Nucleus accumbens (tissue), 56 donors: ENCODE results near the gene RASAL2.
"Not testable (repeated sequence)": the region's sequence is repeated elsewhere in the genome, so short reads cannot be mapped to it uniquely, and the experiment has no call there.

Experiments
- DNase-seq, 56 donors: peaks; one replicate each; lab custom pipeline; 2025; lab: John Stamatoyannopoulos, UW

RASAL2 gene

GRCh38 chr1:178271471-178271870 lies 177.6 kb downstream of the RASAL2 start:
- no peak for DNase-seq

GRCh38 chr1:178273707-178274410 lies 180.0 kb downstream of the RASAL2 start:
- DNase-seq: no peak

GRCh38 chr1:178275049-178275448 lies 181.1 kb downstream of the RASAL2 start:
- no peak for DNase-seq

- DNase-seq: no peak
Measured at GRCh38 chr1:178275553-178275952, 181.6 kb downstream of the RASAL2 start.

- no peak for DNase-seq
Measured at GRCh38 chr1:178277793-178278530, 184.1 kb downstream of the RASAL2 start.

GRCh38 chr1:178278916-178279686 lies 185.2 kb downstream of the RASAL2 start:
- DNase-seq: no peak

- no peak for DNase-seq
Measured at GRCh38 chr1:178282949-178283367, 189.1 kb downstream of the RASAL2 start.

GRCh38 chr1:178283409-178283808 lies 189.5 kb downstream of the RASAL2 start:
- DNase-seq: peak in 2 of 56 donors; percentile 1 to 7

GRCh38 chr1:178284058-178284457 lies 190.2 kb downstream of the RASAL2 start:
- DNase-seq: no peak

DNA sequence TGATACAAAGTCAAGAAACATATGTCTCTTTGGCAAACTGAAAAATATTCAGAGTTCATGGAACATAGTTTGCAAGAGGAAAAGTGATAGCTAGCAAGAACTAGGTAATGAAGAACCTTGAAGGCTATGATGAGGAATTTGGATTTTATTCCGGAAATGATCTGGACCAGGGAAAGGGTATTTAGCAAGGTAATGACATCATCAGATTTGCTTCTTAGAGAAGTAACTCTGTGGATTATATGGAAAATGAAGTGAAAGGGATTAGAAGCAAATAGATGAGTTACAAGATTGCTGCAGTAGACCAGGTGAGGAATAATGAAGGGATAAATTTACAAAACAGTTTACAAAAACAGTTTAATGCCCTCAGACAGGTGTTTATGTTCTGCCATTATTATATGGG lies 197.3 kb downstream of the RASAL2 start:
- no peak for DNase-seq

GRCh38 chr1:178294654-178295053 lies 200.8 kb downstream of the RASAL2 start:
- no peak for DNase-seq

- no peak for DNase-seq
Measured at GRCh38 chr1:178300352-178300699, 206.4 kb downstream of the RASAL2 start.

- DNase-seq: no peak
Measured at GRCh38 chr1:178301141-178301540, 207.2 kb downstream of the RASAL2 start.

DNA sequence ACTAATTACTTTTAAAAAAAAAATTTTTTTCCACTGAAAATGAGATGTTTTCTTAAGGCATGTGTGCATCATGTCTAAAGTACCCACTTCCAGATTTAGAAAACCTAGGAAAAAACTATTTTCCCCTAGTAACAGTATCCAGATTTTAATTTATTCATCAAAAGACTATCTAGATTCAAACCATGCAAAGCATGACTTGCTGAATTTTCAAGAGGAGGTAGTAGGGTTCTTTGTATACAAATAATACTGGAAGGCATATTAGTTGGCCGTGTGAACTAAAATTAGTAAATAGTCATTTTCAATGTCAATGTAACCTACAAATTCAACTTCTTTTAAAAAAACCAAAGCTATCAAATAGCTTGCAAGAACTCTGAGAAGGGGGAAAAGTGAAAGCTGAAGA lies 213.4 kb downstream of the RASAL2 start:
- DNase-seq: no peak

DNA sequence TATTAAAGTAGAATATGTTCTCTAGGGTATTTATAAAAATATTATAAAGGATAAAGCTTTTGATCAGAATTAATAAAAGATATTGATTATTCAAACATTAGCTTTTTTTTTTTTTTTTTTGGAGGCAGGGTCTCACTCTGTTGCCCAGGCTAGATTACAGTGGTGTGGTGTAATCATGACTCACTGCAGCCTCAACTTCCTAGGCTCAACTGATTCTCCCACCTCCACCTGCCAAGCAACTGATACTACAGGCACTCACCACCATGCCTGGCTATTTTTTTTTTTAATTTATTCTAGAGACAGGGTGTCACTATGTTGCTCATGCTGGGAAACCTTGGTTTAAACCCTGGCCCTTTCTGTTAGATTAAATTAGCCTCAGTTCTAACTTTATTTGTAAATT lies 214.5 kb downstream of the RASAL2 start:
- no peak for DNase-seq

GRCh38 chr1:178310685-178311105 lies 216.8 kb downstream of the RASAL2 start:
- DNase-seq: peak in 1 of 56 donors; percentile 5

DNA sequence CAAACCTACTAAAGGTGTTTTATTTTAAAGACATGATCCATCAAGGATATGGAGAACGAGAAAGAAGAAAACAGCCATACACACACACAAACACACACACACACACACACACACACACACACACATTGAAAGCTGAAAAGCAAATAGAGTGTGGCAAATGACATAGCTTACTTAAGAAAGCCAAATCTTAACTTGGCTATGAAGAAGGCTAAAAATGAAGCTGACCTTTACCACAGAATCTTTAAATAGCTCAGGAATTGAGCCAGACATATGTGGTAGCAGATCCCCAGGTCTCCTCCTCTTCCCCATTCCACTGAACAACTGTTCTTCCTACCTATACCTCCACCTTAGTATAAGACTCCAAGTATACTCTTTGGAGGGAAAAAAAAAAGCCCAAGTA lies 217.3 kb downstream of the RASAL2 start:
- no peak for DNase-seq

DNA sequence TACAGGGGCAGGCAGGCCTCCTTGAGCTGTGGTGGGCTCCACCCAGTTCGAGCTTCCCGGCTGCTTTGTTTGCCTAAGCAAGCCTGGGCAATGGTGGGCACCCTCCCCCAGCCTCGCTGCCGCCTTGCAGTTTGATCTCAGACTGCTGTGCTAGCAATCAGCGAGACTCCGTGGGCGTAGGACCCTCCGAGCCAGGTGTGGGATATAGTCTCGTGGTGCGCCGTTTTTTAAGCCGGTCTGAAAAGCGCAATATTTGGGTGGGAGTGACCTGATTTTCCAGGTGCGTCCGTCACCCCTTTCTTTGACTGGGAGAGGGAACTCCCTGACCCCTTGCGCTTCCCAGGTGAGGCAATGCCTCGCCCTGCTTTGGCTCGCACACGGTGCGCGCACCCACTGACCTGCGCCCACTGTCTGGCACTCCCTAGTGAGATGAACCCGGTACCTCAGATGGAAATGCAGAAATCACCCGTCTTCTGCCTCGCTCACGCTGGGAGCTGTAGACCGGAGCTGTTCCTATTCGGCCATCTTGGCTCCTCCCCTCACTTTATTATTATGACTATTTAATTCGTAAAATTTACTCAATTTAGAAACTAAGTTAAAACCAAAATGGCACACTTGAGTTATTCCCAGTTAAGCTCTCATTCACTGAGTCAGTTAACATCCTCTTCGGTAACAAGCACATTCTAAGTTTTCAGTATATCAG lies 226.5 kb downstream of the RASAL2 start:
- DNase-seq: not testable (repeated sequence)

- no peak for DNase-seq
Measured at GRCh38 chr1:178323067-178323466, 229.2 kb downstream of the RASAL2 start.

GRCh38 chr1:178324003-178324402 lies 230.1 kb downstream of the RASAL2 start:
- DNase-seq: no peak

DNA sequence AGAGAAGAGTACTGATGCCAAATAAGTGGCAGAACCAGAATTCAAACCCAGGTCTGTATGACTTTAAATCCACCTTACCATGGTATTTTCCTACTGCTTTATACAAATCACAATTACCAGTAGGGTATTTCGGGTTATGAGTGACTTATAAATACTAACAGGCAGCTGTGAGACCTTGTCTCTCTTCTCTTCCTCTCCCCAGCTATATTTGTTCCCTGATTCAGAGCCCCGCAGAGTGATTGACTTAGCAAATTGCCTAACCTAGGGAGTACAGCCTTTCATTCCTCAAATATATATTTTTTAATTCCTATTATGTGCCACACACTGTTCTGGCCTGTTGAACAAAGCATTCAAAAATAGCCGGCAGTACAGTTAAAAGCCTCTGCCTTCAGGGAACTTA lies 234.8 kb downstream of the RASAL2 start:
- no peak for DNase-seq
